ENCODE results near the gene DSP. TPM values are rescaled to one million over a fixed set of nuclear protein-coding genes. Genes with fewer than 3 reads are reported as not detected.

DSP gene
- total RNA-seq, 1 donor from 2014 or later: 80.1 TPM

DNA sequence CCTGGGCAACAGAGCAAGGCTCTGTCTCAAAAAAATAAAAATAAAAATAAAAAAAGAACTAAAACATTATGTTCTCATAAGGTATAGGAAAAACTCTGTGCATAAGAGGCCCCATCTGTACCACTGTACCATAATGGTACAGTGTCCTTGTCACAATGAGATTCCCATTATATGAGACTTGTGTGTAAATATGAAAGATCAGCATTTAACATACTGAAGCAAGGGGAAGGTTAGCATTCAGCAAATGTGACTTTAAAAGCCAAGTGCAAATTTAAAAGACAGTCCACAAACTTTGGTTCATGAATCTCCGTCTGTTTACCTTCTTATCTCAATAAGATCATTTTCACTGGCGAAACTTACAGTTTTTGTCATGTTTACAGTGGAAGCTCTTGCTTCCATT, 16.2 kb downstream of the DSP start:
- H3K4me3 ChIP-seq (ENCODE audit: low read depth, low read length): no peak overlapping the region
- TF ChIP-seq, protein P1, sequence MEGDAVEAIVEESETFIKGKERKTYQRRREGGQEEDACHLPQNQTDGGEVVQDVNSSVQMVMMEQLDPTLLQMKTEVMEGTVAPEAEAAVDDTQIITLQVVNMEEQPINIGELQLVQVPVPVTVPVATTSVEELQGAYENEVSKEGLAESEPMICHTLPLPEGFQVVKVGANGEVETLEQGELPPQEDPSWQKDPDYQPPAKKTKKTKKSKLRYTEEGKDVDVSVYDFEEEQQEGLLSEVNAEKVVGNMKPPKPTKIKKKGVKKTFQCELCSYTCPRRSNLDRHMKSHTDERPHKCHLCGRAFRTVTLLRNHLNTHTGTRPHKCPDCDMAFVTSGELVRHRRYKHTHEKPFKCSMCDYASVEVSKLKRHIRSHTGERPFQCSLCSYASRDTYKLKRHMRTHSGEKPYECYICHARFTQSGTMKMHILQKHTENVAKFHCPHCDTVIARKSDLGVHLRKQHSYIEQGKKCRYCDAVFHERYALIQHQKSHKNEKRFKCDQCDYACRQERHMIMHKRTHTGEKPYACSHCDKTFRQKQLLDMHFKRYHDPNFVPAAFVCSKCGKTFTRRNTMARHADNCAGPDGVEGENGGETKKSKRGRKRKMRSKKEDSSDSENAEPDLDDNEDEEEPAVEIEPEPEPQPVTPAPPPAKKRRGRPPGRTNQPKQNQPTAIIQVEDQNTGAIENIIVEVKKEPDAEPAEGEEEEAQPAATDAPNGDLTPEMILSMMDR (conservative IDR thresholded peaks at IDR 0.05; ENCODE audit: low read depth, low read length): no peak
- DNase-seq (ENCODE audit: low read depth): no peak

DNA sequence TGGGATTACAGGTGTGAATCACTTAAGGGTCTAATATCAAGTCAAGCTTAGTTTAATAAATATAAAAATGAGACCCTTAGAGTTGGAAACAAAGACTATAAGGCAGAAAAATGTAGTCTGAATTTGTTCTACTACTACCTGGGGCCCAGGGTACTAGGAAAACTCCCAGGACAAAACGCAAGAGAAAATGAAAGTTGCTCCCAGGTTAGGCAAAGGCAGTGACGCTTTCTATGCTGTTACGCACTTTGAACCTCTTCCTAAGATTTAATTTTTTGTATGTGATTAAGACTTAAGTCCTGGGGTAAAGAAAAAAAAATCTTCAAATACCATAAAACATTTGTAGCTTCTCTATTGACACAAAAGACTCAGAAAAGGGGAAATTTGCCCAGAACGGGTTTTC, 17.3 kb downstream of the DSP start:
- DNase-seq (ENCODE audit: low read depth): no peak
- TF ChIP-seq, protein P1 (conservative IDR thresholded peaks at IDR 0.05; ENCODE audit: low read depth, low read length): no peak
- no peak overlapping the region for H3K4me3 ChIP-seq (ENCODE audit: low read depth, low read length)

GRCh38 chr6:7559196-7559595, 17.7 kb downstream of the DSP start:
- H3K4me3 ChIP-seq (ENCODE audit: low read depth, low read length): no peak overlapping the region
- TF ChIP-seq, protein P1 (conservative IDR thresholded peaks at IDR 0.05; ENCODE audit: low read depth, low read length): no peak

GRCh38 chr6:7559651-7560385, 18.3 kb downstream of the DSP start:
- no peak for DNase-seq (ENCODE audit: low read depth)
- TF ChIP-seq, protein P1 (conservative IDR thresholded peaks at IDR 0.05; ENCODE audit: low read depth, low read length): no peak
- no peak overlapping the region for H3K4me3 ChIP-seq (ENCODE audit: low read depth, low read length)

More at GRCh38 chr6:7559196-7559595, 17.7 kb downstream of the DSP start:
- DNase-seq (ENCODE audit: low read depth): no peak

GRCh38 chr6:7561153-7561964, 19.9 kb downstream of the DSP start:
- no peak overlapping the region for H3K4me3 ChIP-seq (ENCODE audit: low read depth, low read length)
- TF ChIP-seq, protein P1 (conservative IDR thresholded peaks at IDR 0.05; ENCODE audit: low read depth, low read length): no peak
- no peak for DNase-seq (ENCODE audit: low read depth)

DNA sequence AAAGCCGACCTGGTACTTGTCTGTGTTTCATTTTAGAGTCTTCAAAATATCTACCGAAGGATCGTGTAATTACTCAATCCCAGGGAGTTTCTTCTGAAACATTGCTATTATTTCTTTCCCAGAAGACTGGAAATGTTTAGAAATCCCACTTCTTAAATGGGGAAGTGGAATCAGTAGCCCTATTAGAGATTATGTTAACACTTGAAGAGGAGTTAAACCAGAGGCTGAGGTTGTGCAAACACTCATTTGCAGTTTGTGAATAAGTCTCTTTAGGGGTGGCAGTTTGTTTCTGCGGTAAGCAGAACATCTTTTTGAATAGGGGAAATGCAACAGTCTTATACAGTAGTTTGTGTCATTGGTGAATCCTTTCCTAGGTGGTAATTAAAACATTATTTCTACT, 21.3 kb downstream of the DSP start:
- no peak for DNase-seq (ENCODE audit: low read depth)
- TF ChIP-seq, protein P1 (conservative IDR thresholded peaks at IDR 0.05; ENCODE audit: low read depth, low read length): no peak

More for the DNA sequence above, 21.3 kb downstream of the DSP start:
- H3K4me3 ChIP-seq (ENCODE audit: low read depth, low read length): no peak overlapping the region

Data from epithelial cell of proximal tubule (primary cell).